ENCODE measurements around the gene ZNF385B.
"Not testable (repeated sequence)": the region's sequence is repeated elsewhere in the genome, so short reads cannot be mapped to it uniquely, and the experiment has no call there.

ZNF385B gene

DNA sequence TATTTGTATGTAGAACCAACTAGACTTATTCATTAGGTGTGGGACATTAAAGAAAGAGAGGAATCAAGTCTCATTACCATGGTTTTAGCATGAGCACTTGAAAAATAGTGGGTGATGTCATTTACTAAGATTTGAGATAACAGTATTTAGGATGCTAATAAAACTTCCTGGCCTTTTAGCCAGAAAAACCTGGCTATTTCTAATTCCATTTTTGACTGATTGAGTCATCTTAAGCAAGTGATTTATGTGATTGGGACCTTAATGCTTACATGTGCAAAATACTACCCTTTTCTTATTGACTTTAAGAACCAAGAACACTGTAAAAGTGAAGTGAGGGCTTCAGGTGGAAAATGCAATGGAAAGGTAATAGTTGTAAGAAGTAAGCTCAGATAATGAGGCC is 400.0 kb downstream of the ZNF385B start:
- no peak for DNase-seq

DNA sequence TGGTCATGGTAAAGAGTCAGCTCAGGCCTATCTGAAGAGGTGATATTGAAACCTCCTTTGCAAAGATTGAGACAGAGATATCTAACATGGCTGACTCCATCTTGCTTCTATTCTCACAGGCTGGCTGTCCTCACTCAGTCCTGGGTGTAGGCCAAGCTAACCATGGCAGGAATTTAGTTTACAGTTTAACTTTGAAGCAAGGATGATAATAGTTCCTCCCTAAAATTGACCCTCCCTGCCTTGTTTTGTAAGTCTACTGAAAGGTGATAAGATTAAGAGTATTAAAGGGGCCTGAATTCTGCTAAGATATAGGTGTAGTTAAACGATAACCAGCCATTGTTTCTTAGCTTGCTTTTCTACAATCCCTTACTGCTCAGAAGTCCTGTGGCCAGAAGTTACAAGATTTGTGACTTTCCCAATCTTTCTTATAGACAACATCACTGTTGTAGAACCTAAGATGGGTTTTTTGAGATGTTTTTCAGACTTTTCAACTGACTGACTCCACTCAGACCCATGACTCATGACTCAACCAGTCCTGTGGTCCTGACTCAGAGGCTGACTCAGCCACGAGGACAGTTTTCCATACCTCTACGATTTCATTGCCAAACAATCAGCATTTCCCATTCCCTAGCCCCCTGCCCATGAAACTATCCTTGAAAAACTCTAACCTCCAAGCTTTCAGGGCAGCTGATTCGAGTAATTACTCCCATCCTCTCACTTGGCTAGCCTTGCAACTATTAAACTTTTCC is 401.1 kb downstream of the ZNF385B start:
- no peak for DNase-seq

DNA sequence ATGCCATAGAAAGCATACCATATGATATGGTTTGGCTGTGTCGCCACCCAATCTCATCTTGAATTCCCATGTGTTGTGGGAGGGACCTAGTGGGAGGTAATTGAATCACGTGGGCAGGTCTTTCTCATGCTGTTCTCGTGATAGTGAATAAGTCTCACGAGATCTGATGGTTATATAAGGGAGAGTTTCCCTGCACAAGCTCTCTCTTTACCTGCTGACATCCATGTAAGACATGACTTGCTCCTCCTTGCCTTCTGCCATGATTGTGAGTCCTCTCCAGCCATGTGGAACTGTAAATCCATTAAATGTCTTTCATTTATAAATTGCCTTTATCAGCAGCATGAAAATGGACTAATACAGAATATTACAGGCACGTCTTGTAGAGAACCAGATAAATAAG is 403.3 kb downstream of the ZNF385B start:
- not testable (repeated sequence) for DNase-seq

DNA sequence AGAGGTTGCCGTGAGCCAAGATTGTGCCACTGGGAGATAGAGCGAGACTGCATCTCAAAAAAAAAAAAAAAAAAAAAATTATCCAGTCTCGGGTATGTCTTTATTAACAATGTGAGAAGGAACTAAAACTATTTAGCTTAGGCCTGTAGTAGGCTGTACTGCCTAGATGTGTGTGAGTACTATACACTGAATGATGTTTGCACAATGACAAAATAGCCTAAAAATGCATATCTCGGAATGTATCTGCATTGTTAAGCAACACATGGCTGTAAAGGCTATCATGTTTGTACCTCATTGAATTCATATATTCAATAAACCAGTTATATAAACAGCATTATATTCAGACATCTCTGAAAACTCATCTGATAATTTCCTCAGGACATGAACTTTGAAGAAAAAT is 405.6 kb downstream of the ZNF385B start:
- DNase-seq: no peak

DNA sequence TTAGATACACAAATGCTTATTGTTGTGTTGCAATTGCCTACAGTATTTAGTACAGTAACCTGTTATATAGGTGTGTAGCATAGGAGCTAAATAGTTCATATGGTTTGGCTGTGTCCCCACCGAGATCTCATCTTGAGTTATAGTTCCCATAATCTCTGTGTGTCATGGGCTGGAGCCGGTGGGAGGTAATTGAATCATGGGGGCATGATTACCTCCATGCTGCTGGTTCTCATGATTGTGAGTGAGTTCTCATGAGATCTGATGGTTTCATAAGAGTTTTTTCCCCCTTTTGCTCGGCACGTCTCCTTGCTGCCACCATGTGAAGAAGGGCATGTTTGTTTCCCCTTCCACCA is 406.3 kb downstream of the ZNF385B start:
- DNase-seq: no peak

DNA sequence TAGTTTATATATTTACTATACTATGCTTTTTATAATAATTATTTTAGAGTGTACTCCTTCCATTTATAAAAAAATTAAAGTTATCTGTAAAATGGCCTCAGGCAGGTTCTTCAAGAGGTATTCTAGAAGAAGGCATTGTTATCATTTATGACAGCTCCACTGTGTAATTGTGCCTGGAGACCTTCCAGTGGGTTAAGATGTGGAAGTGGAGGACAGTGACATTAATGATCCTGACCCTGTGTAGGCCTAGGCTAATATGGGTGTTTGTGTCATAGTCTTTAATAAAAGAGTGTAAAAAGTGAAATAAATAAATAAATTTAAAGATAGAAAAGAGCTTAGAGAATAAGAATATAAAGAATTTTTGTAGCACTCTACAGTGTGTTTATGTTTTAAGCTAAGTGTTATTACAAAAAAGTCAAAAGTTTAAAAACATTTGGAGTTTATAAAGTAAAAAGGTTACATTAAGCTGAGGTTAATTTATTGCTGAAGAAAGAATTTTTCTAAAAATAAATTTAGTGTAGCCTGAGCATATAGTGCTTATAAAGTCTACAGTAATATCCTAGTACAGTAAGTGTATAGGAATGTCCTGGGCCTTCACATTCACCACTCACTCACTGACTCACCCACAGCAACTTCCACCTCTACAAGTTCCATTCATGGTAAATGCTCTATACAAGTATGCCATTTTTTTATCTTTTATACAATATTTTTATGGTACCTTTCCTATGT is 406.8 kb downstream of the ZNF385B start:
- no peak for DNase-seq

DNA sequence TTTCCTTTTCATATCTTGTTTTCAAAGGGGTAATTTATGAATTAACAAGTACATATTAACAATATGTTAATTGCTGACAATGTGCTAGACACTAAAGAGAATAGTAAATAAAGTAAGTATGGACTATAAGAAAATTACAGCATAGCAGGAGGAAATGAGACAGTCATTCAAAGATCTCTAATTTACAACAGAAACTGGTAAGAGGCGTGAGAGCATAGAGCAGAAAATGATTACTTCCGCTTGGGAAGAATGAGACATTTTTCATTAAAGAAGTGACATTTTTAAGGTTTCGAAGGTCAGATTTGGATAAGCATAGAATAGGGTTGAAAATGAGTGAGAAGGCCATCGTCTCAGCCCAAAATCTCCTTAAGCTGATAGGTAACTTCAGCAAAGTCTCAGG is 412.4 kb downstream of the ZNF385B start:
- DNase-seq: no peak

DNA sequence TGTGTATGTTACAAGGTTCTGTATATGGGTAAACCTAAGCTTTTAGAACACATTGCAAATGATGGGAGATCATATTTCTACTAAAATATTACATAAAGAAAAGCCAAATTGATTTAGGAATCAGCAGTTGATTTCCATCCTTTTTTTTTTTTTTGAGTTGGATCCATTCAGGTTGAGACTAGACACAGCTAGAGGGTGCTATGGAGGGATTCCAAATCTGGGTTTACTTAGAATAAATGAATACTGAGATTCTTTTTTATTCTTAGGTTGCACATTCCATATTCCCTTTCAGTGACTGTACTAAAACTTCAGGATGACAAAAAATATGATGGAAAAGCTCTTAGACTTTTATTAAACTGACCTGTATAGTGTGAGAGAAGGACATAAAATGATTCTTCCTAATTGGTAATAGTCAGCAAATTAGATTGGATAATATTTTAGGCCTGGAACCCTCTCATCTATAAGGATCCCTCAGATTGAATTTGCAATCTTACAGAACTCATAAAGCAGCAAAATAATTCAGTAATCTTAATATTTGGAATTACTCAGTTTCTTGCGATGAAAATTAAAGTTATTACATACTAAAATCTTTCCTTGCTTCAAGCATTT is 413.5 kb downstream of the ZNF385B start:
- no peak for DNase-seq

DNA sequence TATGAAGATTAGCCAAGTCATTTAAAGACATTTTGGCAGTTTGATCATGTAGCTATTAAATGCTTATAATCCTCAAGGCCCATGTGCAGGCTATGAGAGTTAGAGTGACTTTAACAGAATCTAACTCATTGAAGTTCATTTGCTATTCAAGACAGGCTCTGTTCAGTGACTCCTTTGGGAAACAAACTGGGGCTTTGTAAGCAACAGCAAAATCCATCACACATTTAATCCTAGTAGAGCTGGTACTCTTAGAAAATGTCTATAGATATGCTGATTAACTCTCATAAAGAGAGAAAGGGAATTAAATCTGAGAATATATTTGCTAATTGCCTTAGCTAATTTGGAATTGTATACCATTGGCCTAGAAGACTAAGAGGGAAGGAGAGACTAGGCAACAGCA is 414.0 kb downstream of the ZNF385B start:
- no peak for DNase-seq

DNA sequence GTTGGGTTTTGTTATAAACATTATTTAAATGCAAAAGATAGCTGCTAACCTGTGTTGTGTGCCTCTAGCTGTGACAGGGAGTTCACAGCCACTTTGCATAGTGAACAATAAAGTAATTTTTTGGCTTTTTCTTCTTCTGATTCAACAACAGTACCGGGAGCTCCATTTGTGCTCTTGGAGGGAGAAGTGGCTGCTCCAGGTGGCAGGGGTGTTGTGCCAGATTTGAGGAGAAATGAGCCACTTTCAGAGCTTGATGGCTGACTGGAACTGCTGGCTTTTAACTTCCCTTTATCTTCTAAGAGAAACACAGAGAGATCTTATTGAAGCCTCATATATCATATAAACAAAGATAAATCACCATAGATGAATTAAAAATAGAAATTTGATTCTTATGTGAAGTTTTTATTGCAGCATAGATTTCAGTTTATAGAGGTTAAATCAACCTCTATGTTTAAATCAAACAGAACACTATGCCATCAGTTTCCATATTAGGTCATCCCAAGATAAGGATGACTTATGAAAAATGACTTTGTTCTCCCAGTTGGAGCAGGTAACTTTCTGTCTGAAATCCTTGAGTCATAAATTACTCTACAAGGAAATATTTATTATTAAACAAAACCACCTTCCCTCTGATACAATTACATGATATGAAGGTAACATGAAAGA is 414.8 kb downstream of the ZNF385B start:
- DNase-seq: no peak

DNA sequence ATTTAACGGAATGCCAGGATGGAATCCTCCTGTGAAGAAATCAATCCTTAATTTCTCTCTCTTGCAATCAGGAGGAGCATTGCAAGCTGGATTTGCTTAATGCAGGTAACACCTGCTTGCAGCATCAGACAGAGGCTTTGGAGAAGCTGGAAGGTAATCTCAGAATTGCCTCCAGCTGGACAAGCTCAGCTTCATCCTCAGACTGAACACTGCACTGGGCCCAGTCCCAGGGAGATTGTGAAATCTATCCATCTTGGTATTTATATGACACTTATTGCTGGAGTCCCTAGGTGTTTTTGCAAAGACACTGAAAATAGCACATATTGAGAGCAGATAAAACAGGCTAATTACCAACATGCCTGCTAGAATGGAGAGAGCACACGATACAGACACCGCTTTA is 417.4 kb downstream of the ZNF385B start:
- DNase-seq: no peak

DNA sequence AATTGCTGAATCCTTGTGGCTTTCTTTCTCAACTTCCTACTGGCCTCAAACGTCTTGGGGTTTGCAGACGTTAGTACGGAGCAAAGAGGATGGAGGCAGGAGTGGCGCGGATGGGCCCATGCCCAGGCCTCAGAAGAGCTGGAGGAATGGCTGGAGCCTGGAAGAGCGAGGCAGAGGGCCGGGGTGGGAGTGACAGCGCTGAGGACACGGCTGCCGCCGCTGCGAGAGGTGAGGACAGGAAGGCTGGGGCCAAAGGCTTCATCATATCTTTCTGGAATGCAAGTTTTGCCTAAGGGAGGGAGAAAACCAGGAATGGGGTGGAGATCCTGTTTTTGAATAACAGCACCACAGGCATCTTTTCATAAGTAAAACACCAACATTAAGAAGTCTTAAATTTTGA is 418.2 kb downstream of the ZNF385B start:
- DNase-seq: no peak

DNA sequence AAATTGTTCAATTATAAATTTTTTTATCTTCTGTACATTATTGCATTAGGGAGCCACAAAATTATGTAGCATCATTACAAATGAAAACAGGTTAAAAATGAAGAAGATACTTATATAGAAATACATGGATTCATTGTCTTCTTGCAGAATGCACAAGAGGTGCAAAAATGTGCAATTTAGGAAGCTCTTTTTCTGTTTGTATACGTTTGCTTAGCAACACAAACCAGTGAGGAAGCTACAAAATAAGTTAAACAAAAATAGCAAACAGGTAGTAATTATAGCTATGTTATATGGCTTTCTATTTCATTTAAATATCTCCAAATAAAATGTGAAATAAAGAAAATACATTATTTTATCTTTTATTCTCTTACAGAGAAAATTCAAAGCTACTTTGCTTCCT is 419.2 kb downstream of the ZNF385B start:
- DNase-seq: no peak

DNA sequence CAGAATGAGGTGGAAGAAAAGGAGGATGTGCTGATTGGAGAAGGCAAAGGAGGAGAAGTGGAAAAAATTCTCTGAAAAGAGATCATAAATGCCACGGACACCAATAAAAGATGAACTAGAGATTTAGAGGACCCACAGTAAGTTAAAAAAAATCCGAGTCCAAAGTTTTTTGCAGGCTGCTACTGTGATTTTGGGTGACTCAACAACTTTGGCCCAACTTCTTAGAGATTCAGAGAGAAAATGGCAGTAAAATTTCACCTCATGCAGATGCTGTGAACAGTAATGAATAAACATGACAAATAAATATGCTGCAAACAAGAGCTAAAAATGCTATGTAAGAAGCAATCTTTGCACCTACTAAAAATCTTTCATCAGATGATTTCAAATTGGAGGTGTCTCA is 419.9 kb downstream of the ZNF385B start:
- DNase-seq: no peak

DNA sequence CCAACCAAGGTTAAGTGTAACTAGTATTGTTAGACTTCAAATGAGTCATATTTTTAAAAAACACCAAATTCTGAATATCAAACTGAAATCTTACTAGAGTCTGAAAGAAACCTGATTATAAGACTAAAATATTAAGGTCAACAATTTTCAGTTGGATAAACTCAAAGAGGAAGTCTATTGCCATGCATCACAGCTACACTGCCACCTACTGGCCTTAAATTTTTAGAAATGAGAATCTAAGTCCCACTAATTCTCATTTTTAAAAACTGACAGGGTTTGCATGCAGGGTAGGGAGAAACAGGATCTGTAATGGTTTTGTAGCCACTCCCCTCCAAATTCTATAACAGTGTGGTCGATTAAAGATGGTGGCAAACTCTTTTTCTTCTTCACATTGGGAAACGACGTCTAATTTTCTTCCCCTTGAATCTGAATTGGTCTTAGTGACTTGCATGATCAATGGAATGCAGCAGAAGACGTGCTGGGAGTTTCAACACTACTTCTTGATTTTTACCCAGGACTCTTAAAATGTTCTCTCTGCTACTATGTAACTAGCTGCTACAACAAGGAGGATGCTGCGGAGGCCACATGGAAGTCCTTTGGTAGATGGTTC is 420.7 kb downstream of the ZNF385B start:
- no peak for DNase-seq

DNA sequence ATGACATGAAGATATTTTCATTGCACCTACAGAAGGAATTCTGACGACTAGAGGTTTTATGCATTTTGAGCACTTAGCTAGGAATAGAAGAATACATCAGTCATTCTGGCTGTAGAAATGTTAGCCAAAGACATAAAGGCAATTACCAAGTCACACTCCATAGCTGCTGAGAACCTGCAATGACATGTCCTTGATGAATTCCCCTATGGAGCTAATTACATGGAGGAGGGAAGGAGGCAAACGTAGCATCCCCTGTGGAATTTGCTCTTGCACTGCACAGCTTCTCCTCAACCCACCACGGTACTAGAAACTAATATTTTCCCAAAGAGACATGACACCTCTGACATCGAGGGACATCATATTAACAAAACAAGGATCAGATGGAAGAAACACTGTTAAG is 422.8 kb downstream of the ZNF385B start:
- DNase-seq: no peak

DNA sequence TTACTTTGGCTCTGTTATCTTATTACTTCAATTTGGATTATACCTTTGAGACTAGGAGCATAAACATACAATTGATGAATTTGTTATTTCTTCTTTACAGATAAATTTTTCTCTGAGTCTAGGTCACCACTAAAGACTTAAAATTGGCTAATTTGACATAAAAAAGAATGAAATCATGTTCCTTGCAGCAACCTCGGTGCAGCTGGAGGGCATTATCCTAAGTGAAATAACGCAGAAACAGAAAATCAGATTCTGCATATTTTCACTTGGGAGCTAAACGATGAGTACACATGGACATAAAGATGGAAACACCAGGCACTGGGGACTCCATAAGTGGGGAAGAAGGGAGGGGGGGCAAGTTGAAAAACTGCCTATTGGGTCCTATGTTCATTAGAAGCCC is 424.0 kb downstream of the ZNF385B start:
- no peak for DNase-seq

DNA sequence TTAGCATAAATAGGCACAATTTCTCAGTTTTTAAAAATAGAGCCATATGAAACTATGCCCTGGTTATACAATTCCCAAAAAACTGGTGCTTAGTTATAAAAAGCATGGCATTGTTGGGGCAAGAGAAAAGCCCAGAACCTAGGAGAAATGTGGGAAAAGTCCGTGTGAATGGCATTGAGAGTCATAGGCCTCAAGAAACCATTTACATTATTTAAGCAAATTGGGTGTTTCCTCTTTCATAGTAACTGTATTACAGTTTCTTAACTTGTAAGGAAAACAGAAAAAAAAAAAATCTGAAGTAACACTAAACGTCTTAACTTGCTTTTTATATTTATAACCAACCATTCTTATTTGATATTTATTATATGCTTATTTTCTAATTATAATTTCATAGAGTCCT is 425.8 kb downstream of the ZNF385B start:
- DNase-seq: no peak

DNA sequence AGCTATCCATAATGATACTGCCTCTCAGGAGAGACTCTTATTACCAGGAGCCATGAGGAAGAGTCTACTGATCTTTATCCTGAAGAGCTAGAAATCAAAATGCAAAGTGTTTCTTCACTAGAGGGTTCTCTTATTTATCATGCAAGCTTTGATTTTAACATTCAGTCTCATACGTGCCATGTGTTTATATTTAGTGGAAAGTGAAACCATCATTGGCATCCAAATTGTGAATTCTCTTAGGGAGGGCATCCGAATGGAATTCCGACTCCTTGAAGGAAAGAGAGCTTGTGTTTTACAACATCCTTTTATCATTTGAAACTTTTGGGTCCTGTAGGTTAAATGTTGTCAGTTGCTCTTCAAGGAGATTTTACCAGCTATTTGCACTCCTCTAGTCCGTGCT is 426.4 kb downstream of the ZNF385B start:
- DNase-seq: no peak

DNA sequence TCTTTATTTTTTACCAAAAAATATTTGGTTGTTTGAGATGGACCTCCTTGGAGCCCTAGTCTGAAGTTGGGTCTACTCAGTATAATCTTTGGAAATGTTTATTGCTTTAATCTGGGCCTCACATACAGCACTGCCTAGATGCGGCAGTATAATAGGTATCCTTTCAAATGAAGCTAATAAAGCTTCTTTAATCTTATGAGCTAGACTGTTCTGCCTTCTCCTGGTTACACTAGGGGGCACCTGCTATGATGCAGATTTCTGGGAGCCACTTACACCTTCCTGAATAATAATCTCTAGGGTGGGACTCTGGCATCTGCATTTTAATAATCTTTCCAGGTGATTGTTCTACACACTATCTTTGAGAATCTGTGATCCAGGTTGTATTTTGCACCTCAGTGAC is 427.1 kb downstream of the ZNF385B start:
- no peak for DNase-seq

DNA sequence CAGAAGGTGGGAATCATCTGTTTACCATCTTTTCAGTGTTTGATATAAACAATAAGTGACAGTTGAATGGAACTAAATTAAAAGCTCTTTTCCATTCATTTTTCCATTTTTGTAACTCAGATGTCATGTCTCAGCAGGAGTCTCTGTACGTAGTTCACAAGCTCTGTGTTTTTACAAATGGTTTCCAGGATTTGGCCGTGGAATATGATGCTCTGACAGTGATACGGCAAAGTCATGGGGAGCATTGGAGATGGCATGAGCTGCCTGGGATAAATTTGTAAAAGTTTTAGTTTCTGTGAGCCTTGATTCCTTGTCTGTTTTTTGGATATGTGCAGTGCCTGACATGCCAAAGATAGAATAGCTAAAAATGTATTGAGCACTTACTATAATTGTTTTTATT is 428.7 kb downstream of the ZNF385B start:
- DNase-seq: no peak

DNA sequence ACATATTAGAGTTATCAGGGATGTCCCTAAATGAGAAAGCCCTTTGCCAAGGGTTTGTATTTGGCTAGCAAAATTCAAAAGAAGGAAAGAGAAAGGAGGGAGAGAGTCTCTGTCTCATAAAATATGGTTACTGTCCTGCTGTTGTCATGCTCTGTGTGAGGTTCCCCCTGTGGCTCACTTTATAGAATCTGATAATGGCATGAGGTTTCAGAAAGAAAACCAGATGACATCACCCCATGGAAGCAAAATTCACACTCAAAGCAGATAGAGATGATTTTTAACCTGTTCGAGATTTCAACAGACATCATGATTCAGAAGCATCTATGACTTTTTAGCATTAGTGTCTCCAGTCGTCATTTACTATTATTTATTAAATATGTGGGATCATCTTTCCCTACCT is 431.8 kb downstream of the ZNF385B start:
- DNase-seq: no peak

DNA sequence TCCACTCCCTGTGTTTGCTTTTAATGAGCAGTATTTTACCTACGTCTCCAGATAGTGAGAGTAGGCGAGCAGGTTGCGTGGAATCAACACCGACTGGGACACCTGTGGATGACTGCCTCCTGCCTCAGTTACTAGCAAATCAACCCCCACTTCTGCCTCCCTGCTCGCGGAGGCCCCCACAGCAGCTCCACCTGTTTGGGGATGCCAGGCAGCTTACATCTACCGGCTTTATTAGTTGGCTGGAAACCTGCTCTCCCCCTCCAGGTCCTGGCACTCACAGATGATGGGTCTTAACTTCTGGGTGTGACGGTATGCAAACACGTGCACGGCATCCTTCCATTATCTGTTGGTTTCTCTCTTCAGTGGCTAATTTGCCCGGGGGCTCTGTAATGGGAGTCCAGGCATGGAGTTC is 432.3 kb downstream of the ZNF385B start:
- DNase-seq: no peak

Measured in activated naive CD4-positive, alpha-beta T cell (primary cell).